LoVo (cell line): Measurements from ENCODE around the gene SPAG17.

Source experiments
- DNase-seq: peaks from one replicate; pipeline ENCODE4 v3.0.0-alpha.2; 2016; ENCODE audit warnings: low spot score

Gene SPAG17

GRCh38 chr1:118160806-118161205 lies 24.2 kb downstream of the SPAG17 start:
- no peak for DNase-seq

GRCh38 chr1:118159569-118159968 lies 25.5 kb downstream of the SPAG17 start:
- no peak for DNase-seq

DNA sequence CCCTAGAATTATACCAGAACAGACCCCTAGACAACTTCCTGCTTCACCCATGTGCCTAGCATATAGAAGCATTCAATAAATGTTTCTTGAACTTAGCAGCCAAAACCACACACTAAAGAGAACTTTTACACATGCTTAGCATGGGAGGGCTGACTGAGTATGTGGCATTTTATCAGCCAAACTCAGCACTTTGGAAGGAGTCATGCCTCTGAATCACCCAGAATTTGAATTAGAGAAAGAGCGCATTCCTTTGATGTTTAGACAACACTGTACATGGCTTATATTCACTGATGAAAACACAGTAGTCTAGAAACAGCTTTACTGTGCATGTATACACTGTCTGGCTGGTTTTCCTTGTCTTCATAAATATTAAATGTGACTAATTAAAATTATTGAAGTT lies 26.1 kb downstream of the SPAG17 start:
- DNase-seq: no peak

GRCh38 chr1:118157506-118157905 lies 27.5 kb downstream of the SPAG17 start:
- DNase-seq: no peak

DNA sequence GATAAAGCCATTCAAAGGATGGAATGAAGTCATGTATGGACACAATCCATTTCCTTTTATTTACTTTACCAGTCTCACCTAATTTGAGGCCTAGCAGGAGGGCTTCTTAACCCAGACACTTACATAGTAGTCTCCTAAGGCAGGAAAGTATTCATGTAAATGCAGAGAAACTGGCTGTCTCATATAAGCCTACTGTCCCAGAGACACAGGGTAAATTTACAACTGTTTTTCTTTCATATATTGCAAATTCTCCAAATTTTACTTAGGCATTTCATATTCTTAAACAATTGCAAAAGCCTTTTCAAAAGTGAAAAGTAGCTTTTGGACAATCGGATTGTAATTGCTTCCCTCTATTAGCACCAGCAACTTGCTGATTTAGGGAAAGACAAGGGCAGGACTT lies 29.9 kb downstream of the SPAG17 start:
- no peak for DNase-seq

GRCh38 chr1:118154220-118154619 lies 30.8 kb downstream of the SPAG17 start:
- DNase-seq: no peak

DNA sequence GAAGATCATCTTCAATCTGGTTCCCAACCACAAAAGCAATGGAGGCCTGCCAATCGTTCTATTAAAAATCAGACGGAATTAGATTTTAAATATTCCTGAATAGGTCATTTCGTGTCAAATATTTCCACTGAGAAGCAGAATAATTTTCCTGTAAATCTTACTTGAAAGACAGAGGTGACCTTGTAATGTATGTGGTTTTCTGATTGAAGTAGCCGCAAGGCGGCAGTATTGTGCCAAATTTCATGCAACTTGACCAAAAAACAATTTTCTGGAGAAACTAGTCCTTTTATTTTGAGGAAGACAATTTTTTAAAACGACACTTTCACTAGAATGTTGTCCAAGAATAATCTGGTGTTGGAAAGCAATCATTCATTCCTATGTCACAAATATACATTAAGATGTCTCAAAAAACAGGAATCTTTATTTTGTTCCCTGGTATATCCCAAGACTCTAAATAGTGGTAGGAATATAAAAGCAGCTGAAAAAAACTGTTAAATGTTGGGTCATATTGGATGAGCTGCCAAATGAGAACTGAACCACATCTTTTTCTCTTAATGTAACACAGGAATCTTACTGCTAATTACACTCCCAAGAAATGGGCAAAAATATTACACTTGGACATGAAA lies 33.6 kb downstream of the SPAG17 start:
- peak; percentile 40 for DNase-seq

DNA sequence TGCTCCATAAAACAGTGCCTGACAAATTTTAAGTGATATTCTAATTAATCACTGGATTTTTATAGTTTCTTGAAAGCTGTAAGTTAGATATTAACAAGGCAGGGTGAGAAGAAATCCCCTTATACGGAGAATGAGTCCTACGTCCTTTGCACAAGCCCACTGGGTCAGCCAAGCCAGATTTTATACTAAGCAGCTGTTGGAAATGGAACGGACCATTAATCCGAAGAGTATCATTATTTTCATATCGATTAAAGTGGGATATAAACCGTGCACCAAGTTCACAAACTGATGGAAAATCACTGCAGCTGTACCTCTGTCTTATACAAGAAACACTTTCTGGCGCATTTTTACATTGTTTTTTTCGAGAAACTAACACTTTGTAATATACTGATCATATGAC lies 35.2 kb downstream of the SPAG17 start:
- no peak for DNase-seq

DNA sequence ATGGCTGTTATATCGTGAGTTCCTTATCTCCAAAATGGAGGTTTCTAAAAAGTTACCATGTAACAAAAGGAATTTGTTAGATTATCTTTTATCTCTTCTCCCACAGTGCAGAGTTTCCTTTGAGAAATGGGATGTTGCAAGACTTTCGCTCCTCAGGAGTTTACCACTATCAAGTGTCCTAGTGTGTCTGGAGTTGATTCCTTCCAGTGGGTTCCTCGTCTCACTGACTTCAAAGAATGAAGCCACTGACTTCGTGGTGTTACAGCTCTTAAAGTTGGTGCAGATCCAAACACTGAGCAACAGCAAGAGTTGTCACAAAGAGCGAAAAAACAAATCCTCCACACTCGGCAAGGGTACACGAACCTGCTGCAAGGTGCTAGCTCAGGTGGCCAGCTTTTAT lies 37.0 kb downstream of the SPAG17 start:
- no peak for DNase-seq

DNA sequence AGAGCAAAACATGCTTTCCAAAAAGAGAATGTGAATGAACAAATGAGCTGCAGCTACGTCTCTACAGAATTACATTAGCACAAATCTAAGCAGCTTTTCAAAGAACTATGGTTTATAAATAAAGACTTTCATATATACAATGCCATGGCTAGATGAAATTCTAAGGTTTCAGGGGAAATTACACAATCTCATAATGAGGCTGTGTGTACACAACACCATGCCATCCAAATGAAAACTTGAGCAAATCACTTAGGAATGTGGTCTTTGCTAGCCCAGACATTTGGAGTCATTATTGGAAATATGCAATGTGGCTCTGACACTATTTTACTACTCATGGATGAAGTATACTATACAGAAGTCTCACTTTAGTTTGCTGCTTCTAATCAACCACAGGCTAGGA lies 37.5 kb downstream of the SPAG17 start:
- DNase-seq: no peak

GRCh38 chr1:118145721-118146120 lies 39.3 kb downstream of the SPAG17 start:
- DNase-seq: no peak

DNA sequence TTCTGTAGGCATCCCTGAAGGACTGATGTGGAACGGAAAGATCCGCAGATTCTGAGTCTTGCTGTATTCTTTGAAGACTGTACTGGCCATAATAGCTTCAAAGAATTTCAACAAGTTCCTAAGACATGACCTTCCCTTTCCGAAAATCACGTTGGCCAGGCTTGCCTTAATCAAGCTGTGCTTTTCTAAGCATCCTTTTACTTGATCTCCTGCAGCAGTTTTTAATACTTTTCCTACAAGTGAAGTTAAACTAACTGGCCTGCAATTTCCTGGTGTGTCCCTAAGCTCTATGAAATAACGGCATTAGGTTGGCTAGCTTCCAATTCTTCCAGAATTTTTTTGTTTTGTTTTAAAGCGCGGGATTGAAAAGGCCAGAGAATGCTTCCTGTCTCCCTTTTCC lies 40.3 kb downstream of the SPAG17 start:
- no peak for DNase-seq

DNA sequence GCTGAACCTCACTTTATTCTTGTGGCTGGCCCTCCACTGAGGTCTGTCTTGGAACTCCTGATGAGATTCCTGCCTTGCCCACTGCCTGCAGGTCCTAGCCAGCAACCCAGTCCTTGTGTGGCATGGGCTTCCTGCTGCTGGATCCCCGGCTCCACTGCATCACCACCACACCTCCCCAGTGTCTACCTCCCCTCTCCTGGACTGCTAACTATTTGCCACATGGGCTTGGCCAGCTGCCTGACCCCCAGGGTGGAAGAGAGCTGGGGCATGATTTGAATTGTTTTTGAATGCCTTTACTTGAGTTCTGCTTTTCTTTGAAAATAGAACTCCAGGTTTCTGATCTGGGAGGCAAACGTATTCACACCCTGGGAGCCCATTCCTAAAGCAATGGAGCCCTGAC lies 41.2 kb downstream of the SPAG17 start:
- no peak for DNase-seq

DNA sequence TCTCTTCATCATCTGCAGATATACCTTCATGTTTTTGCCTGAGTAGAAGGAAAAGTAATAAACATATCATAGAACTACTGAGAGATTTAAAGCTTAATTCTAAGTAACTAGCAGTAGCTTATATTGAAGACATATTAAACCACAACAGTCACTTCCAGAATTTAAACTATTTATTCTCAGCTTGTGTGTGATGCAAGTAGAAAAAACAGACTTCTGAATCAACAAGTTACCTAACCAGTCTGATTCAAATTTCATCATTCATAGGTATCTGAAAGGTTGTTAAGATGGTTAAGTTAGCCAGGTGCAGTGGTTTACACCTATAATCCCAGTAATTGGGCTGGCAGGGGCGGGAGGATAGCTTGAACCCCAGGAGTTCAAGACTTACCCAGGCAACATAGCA lies 41.9 kb downstream of the SPAG17 start:
- DNase-seq: no peak

- no peak for DNase-seq
Observed at GRCh38 chr1:118142546-118142945, 42.5 kb downstream of the SPAG17 start.

- no peak for DNase-seq
Observed at GRCh38 chr1:118137900-118138299, 47.1 kb downstream of the SPAG17 start.

GRCh38 chr1:118136187-118136941 lies 48.7 kb downstream of the SPAG17 start:
- no peak for DNase-seq

- no peak for DNase-seq
Observed at GRCh38 chr1:118132000-118132399, 53.0 kb downstream of the SPAG17 start.

DNA sequence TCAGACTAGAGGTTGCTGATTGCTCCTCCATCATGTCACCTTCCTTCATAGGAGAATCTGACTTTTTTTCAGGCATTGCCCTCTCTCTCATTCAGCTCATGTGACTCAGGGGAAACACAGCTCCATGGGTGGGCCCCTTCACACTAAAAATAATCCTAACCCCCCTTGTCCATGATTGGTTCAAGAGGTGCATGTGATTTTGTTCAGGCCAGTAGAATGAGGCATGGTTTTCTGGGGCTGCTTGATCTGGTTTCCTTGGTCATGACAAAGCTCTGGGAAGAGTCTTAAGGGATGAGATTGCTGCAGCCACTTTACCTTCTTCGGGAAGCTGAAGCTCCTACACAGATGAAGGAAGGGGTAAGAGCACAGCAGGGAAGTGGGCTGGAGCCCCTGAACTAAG lies 56.3 kb downstream of the SPAG17 start:
- no peak for DNase-seq

DNA sequence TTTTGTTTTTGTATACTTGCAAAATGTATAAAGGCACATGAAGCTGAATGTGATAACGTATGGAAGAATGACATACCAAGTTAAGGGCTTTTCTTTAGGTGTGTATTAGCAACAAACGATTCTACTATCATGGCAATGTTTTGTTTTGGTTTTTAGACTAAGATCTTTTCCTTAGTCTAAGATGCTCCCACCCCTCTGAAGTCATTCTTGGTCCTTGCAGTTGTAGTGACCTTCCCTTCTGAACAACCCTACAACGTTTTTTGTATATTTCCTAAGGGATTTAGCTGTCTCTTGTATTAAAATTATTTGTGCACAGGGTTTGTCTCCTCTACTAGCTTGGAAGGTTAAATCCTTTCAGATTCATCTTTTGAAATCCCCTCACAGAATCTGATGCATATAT lies 61.0 kb downstream of the SPAG17 start:
- DNase-seq: no peak

DNA sequence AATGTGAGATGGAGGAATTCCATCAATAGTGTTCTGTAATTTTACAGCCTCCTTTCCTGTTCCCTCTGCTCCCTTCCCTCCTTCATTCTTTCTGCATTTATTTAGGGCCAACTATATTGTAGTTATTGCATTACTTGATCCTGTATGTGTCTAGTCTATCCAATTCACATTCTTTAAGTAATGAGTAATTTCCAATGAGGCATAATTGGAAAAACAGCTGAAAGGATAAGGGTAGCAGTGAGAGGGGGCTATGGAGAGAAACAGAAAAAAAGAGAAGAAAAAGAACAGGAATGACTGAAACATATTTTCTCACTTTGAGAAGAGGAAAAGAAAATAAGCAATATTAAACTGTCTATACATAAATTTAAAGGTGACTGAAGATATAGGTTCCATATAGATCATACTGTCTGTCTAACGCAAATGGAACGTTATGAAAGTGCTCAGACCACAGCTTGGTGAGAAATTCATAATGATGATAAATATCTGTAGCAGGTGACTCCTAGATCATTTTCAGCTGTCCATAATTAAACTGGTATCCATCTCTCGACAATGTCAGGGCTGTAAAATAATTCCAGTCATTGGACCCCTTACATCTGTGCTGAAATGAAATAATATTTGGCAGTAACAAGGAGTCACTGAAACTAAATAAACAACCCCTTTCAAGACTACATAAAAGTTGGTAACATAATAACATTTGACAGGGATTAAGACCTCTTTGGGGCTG lies 61.8 kb downstream of the SPAG17 start:
- DNase-seq: no peak

GRCh38 chr1:118122234-118123004 lies 62.6 kb downstream of the SPAG17 start:
- DNase-seq: no peak
